Neutrophil (primary cell): ENCODE results near the gene MBOAT2.

Experiments used
- H3K27ac ChIP-seq: fragments of 200-600 bp; sonication (generic); 2 replicates; pipeline ENCODE4 v1.5.1; 2016; ENCODE audit warnings: mild to moderate bottlenecking, moderate library complexity
- H3K27me3 ChIP-seq: fragments of 200-600 bp; sonication (generic); 2 replicates; pipeline ENCODE4 v1.6.0; 2016; ENCODE audit warnings: mild to moderate bottlenecking
- H3K36me3 ChIP-seq: fragments of 200-600 bp; sonication (generic); 2 replicates; pipeline ENCODE4 v1.5.1; 2017
- H3K4me1 ChIP-seq, 2 experiments: fragments of 200-600 bp in 1 of 2; sonication (generic) in 1 of 2; 1 replicate in 1 of 2; 2 replicates in 1 of 2; pipeline versions ENCODE4 v1.5.1 to v1.6.1; 2013 to 2016; ENCODE audit warnings: low read depth in 1 of 2, low read length in 1 of 2, mild to moderate bottlenecking in 1 of 2, moderate library complexity in 1 of 2; ENCODE audit not compliant: control insufficient read depth in 1 of 2, insufficient read depth in 1 of 2
- H3K4me3 ChIP-seq, 2 experiments: fragments of 200-600 bp in 1 of 2; sonication (generic) in 1 of 2; 1 replicate in 1 of 2; 2 replicates in 1 of 2; pipeline ENCODE4 v1.5.1; 2013 to 2016; ENCODE audit warnings: low read depth in 1 of 2, low read length in 1 of 2, mild to moderate bottlenecking in 1 of 2, moderate library complexity in 1 of 2
- H3K9me3 ChIP-seq: fragments of 200-600 bp; sonication (generic); 2 replicates; pipeline ENCODE4 v1.5.1; 2016
- CTCF ChIP-seq: fragments of 200-600 bp; sonication (generic); IDR thresholded peaks from 2 replicates; pipeline ENCODE4 v1.5.1; 2016; ENCODE audit warnings: antibody characterized with exemption

MBOAT2 gene

GRCh38 chr2:9015998-9016397 is 12.5 kb upstream of the MBOAT2 start:
- no peak for TF ChIP-seq CTCF
- H3K4me3 ChIP-seq, result no peak overlapping the region

DNA sequence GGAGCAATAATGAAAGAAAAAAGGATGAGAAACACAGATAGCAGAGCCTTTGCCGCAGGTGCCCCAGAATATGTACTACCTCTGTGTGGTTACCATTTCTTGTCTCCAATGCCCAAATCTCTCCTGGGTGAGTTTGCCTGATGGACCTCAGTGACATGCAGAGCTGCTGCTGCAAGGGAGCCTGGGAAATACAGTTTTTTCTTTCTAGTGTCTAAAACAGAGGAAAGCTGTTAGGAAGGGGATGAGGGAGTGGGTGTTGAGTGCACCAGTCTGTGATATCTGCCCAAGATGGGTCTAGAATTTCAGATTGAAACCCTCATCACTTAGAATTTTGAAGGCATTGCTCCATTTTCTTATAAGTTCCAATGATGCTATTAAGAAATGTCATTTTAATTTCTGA is 9.9 kb upstream of the MBOAT2 start:
- Histone ChIP-seq H3K4me1 (peaks cover 6 to 9% of the 10 kb centered on the region in 2 experiments), H3K9me3 (no peaks in the 10 kb centered on the region), H3K27me3 (no peaks in the 10 kb centered on the region), H3K27ac (no peak overlapping the region), H3K4me3 (no peak overlapping the region), H3K36me3 (no peaks in the 10 kb centered on the region)
- TF ChIP-seq CTCF, result no peak

More at GRCh38 chr2:9015998-9016397, 12.5 kb upstream of the MBOAT2 start:
- H3K9me3 ChIP-seq, result no peaks in the 10 kb centered on the region
- H3K4me1 ChIP-seq, result peaks cover 6 to 9% of the 10 kb centered on the region in 2 experiments
- H3K36me3 ChIP-seq, result no peaks in the 10 kb centered on the region
- no peaks in the 10 kb centered on the region for H3K27me3 ChIP-seq
- H3K27ac ChIP-seq, result no peak overlapping the region

GRCh38 chr2:9010866-9011265 is 7.4 kb upstream of the MBOAT2 start:
- no peaks in the 10 kb centered on the region for H3K36me3 ChIP-seq
- no peak overlapping the region for H3K4me3 ChIP-seq
- H3K9me3 ChIP-seq, result no peaks in the 10 kb centered on the region
- no peaks in the 10 kb centered on the region for H3K27me3 ChIP-seq
- H3K27ac ChIP-seq, result no peak overlapping the region
- H3K4me1 ChIP-seq, result peaks cover 6 to 9% of the 10 kb centered on the region in 2 experiments
- TF ChIP-seq CTCF, result no peak

DNA sequence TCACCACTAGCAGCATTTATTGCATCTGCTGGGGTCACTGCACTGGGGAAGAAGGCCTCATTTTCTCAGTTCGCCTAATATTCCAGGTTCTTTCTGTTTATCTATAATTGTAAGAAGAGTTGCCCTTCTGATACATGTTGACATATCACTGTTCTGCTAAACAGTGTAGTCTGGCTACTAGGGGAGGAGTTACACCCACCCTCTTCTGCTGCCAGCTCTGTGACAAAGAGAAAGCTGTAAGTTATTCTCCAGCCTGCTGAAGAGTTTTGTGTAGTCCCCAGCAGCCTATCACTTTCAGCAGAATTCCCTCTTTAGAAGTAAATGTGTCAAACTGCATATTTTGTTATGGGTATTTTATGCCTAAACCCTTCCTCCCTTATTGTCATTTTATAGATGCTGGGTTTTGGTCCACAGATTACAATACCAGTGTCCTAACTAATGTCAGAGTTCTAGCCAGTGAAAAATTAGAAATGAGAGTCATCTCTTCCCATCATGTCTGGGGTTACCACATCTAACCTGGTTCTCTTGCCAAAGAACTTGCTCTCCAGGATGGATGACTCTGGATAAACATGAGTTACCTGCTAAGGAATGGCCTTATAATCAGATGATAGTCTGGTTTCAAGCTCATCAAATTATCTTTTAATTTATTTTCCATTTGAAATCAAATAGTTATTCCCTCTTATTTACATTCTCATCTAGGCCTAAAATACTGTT is 5.6 kb upstream of the MBOAT2 start:
- Histone ChIP-seq H3K9me3 (no peaks in the 10 kb centered on the region), H3K27ac (no peak overlapping the region), H3K27me3 (no peaks in the 10 kb centered on the region), H3K36me3 (no peaks in the 10 kb centered on the region), H3K4me1 (peaks cover 10% of the 10 kb centered on the region in 2 experiments), H3K4me3 (no peak overlapping the region)
- no peak for TF ChIP-seq CTCF

- Histone ChIP-seq H3K4me1 (peaks cover 22 to 24% of the 10 kb centered on the region in 2 experiments), H3K36me3 (no peaks in the 10 kb centered on the region), H3K9me3 (no peaks in the 10 kb centered on the region), H3K27me3 (no peaks in the 10 kb centered on the region), H3K4me3 (no peak overlapping the region), H3K27ac (no peak overlapping the region)
- TF ChIP-seq CTCF, result no peak
Measured at GRCh38 chr2:9006368-9006767, 2.9 kb upstream of the MBOAT2 start.
